SK-N-SH (cell line): ENCODE data around the gene HCST. TPM values are rescaled to one million over a fixed set of nuclear protein-coding genes. Genes with fewer than 3 reads are reported as not detected.

ENCODE experiments used
- CTCF ChIA-PET: fragments of 300-600, 350-600 bp; formaldehyde crosslinking; extraction: SDS; loops from one replicate; lab custom pipeline; 2021; lab: Yijun Ruan, JAX
- POLR2A ChIA-PET: fragments of 350-600 bp; sonication (Branson Sonifier 250); formaldehyde crosslinking; extraction: SDS; loops from one replicate; lab custom pipeline; 2020; ENCODE audit warnings: antibody characterized with exemption, inconsistent platforms; lab: Yijun Ruan, JAX
- DNase-seq: peaks from one replicate; pipeline ENCODE4 v3.0.0; 2012
- H2AFZ ChIP-seq: fragments of 200-600 bp; sonication (generic); 2 replicates; pipeline ENCODE4 v1.8.1; 2016; ENCODE audit warnings: antibody characterized with exemption, mild to moderate bottlenecking, low read depth
- H3F3A ChIP-seq: fragments of 200-600 bp; sonication (generic); replicated peaks from 2 replicates; pipeline ENCODE3; 2016; ENCODE audit warnings: antibody characterized with exemption, mild to moderate bottlenecking; ENCODE audit not compliant: insufficient read depth
- H3K27ac ChIP-seq, 2 experiments: fragments of 200-500 bp in 1 of 2; fragments of 200-600 bp in 1 of 2; sonication (Bioruptor generic) in 1 of 2; sonication (generic), shearing (Covaris generic) in 1 of 2; 2 replicates each; pipeline versions ENCODE4 v1.5.1 to v1.6.1; 2014 to 2016; ENCODE audit warnings: low read depth in 2 of 2, inconsistent platforms in 1 of 2, low read length in 1 of 2, mild to moderate bottlenecking in 1 of 2, mixed read lengths in 1 of 2
- H3K27me3 ChIP-seq: fragments of 200-600 bp; sonication (generic), shearing (Covaris generic); 2 replicates; pipeline ENCODE4 v1.6.1; 2016; ENCODE audit warnings: mixed run types; ENCODE audit not compliant: insufficient read depth
- H3K36me3 ChIP-seq, 2 experiments: fragments of 200-500 bp in 1 of 2; fragments of 200-600 bp in 1 of 2; sonication (Bioruptor generic) in 1 of 2; sonication (generic) in 1 of 2; replicated peaks in 1 of 2; 2 replicates each; pipeline versions ENCODE3 to v1.5.1; 2014 to 2016; ENCODE audit warnings: low read length in 1 of 2, mild to moderate bottlenecking in 1 of 2; ENCODE audit not compliant: insufficient read depth in 2 of 2, control insufficient read depth in 1 of 2
- H3K4me1 ChIP-seq, 2 experiments: fragments of 200-500 bp in 1 of 2; fragments of 200-600 bp in 1 of 2; sonication (Bioruptor generic) in 1 of 2; sonication (generic), shearing (Covaris generic) in 1 of 2; 2 replicates each; pipeline versions ENCODE4 v1.5.1 to v1.6.1; 2014 to 2016; ENCODE audit warnings: low read depth in 1 of 2, low read length in 1 of 2, mixed run types in 1 of 2; ENCODE audit not compliant: insufficient read depth in 2 of 2, control insufficient read depth in 1 of 2
- H3K4me2 ChIP-seq: fragments of 200-600 bp; sonication (generic), shearing (Covaris generic); 2 replicates; pipeline ENCODE4 v1.6.1; 2017; ENCODE audit warnings: mixed run types
- H3K4me3 ChIP-seq, 2 experiments: fragments of 200-500 bp in 1 of 2; fragments of 200-600 bp in 1 of 2; sonication (Bioruptor generic) in 1 of 2; sonication (generic), shearing (Covaris generic) in 1 of 2; 2 replicates each; pipeline versions ENCODE4 v1.5.1 to v1.8.1; 2014 to 2016; ENCODE audit warnings: low read depth in 2 of 2, inconsistent platforms in 1 of 2, low read length in 1 of 2, mild to moderate bottlenecking in 1 of 2, mixed read lengths in 1 of 2, moderate library complexity in 1 of 2
- H3K79me2 ChIP-seq: fragments of 200-600 bp; sonication (generic); 2 replicates; pipeline ENCODE4 v1.8.1; 2017; ENCODE audit warnings: mild to moderate bottlenecking; ENCODE audit not compliant: insufficient read depth
- H3K9ac ChIP-seq: fragments of 200-600 bp; sonication (generic); 2 replicates; pipeline ENCODE4 v1.6.1; 2017; ENCODE audit warnings: mixed run types
- H3K9me2 ChIP-seq: fragments of 200-600 bp; sonication (generic); 2 replicates; pipeline ENCODE4 v1.6.1; 2017; ENCODE audit warnings: mixed run types
- H3K9me3 ChIP-seq: fragments of 200-600 bp; sonication (generic); 2 replicates; pipeline ENCODE4 v1.6.1; 2017; ENCODE audit warnings: mixed run types, mild to moderate bottlenecking, moderate library complexity
- H4K20me1 ChIP-seq: fragments of 200-600 bp; sonication (generic); 2 replicates; pipeline ENCODE4 v1.6.1; 2017; ENCODE audit warnings: mild to moderate bottlenecking, mixed run types; ENCODE audit not compliant: insufficient read depth
- CHD2 ChIP-seq: fragments of 150-350 bp; IDR thresholded peaks from 2 replicates; pipeline ENCODE4 v1.6.1; 2018; ENCODE audit warnings: low read length; ENCODE audit not compliant: partially characterized antibody
- CTCF ChIP-seq: fragments of 200-600 bp; sonication (generic); IDR thresholded peaks from 2 replicates; pipeline ENCODE4 v1.6.1; 2017; ENCODE audit warnings: antibody characterized with exemption, mild to moderate bottlenecking, moderate library complexity
- ELF1 ChIP-seq: IDR thresholded peaks from 2 replicates; pipeline ENCODE4 v1.4.0; 2012
- EP300 ChIP-seq, 2 experiments: IDR thresholded peaks; 2 replicates each; pipeline versions ENCODE4 v1.4.0 to v1.6.1; 2012; ENCODE audit warnings: borderline replicate concordance in 1 of 2, low read depth in 1 of 2, low read length in 1 of 2
- EZH2phosphoT487 ChIP-seq: fragments of 200-600 bp; sonication (generic); IDR thresholded peaks from 2 replicates; pipeline ENCODE4 v1.6.1; 2017; ENCODE audit warnings: low read depth, mixed run types, mild to moderate bottlenecking, antibody characterized with exemption, moderate library complexity, borderline replicate concordance
- FOSL2 ChIP-seq: IDR thresholded peaks from 2 replicates; pipeline ENCODE4 v1.4.0; 2012; ENCODE audit warnings: low read depth, mild to moderate bottlenecking, moderate library complexity, borderline replicate concordance
- FOXJ3 ChIP-seq: sonication (generic); formaldehyde crosslinking; IDR thresholded peaks from 2 replicates; pipeline ENCODE4 v1.5.1; 2020; ENCODE audit warnings: mild to moderate bottlenecking, missing genetic modification reagents
- GATA2 ChIP-seq: sonication (generic); formaldehyde crosslinking; IDR thresholded peaks from 2 replicates; pipeline ENCODE4 v1.5.0; 2020; ENCODE audit warnings: mild to moderate bottlenecking, missing genetic modification reagents
- JUND ChIP-seq: IDR thresholded peaks from 2 replicates; pipeline ENCODE4 v1.4.0; 2012
- MEF2A ChIP-seq: IDR thresholded peaks from 2 replicates; pipeline ENCODE4 v1.4.0; 2012; ENCODE audit warnings: low read depth, borderline replicate concordance
- NRF1 ChIP-seq: IDR thresholded peaks from 2 replicates; pipeline ENCODE4 v1.6.1; 2012; ENCODE audit warnings: low read depth, mild to moderate bottlenecking, low read length
- PBX3 ChIP-seq: IDR thresholded peaks from 2 replicates; pipeline ENCODE4; 2012
- RAD21 ChIP-seq: IDR thresholded peaks from 2 replicates; pipeline ENCODE4 v1.6.1; 2012; ENCODE audit warnings: mild to moderate bottlenecking, low read length
- RCOR1 ChIP-seq: fragments of 150-350 bp; IDR thresholded peaks from 2 replicates; pipeline ENCODE4 v1.6.1; 2017; ENCODE audit warnings: antibody characterized with exemption, low read length
- REST ChIP-seq: IDR thresholded peaks from 2 replicates; pipeline ENCODE4 v1.6.1; 2012; ENCODE audit warnings: mild to moderate bottlenecking, low read depth, low read length, moderate library complexity
- SIN3A ChIP-seq: IDR thresholded peaks from 2 replicates; pipeline ENCODE4 v1.6.1; 2012; ENCODE audit warnings: low read depth, mild to moderate bottlenecking, low read length, moderate library complexity, borderline replicate concordance
- TAF1 ChIP-seq: IDR thresholded peaks from 2 replicates; pipeline ENCODE4 v1.6.1; 2012; ENCODE audit warnings: low read depth, mild to moderate bottlenecking, low read length, moderate library complexity, borderline replicate concordance
- TEAD4 ChIP-seq: IDR thresholded peaks from 2 replicates; pipeline ENCODE4 v1.4.0; 2012; ENCODE audit warnings: mild to moderate bottlenecking, borderline replicate concordance; ENCODE audit not compliant: insufficient read depth
- YY1 ChIP-seq: IDR thresholded peaks from 2 replicates; pipeline ENCODE4 v1.4.0; 2012; ENCODE audit warnings: low read depth, mild to moderate bottlenecking
- WGBS: methylation state at CpG from one replicate; pipeline ENCODE4 v1.1.6; 2017; ENCODE audit warnings: low lambda C conversion rate; 5-methylcytosine and 5-hydroxymethylcytosine counted together
- polyA plus RNA-seq, 3 experiments: library from polyadenylated mRNA; depleted of rRNA; stranded (reverse); fragments of >200 nt; gene quantifications; 2 replicates each; pipeline ENCODE4 v1.2.3, GENCODE V29; 2012

HCST gene
- polyA plus RNA-seq, 1 of the 3 experiments (the other 2 are of a cell fraction): 0.59 TPM

GRCh38 chr19:35885904-35886303 lies 16.4 kb upstream of the HCST start:
- ChIA-PET POLR2A (no interaction called here), CTCF (interaction anchor here (0.7 to 6.3 kb wide), 2 partner anchors 12 to 46 kb away, joined by 3 to 57 read pairs; no protein-coding TSS in a partner anchor)
- no peaks in the 10 kb centered on the region for H3K79me2 ChIP-seq
- no peaks in the 10 kb centered on the region for H3F3A ChIP-seq
- no peak overlapping the region for H2AFZ ChIP-seq
- no peak overlapping the region for H3K27ac ChIP-seq
- TF ChIP-seq FOXJ3 (CRISPR knock-in tag): no peak
- TF ChIP-seq MEF2A: no peak
- TF ChIP-seq PBX3: no peak
- TF ChIP-seq ELF1: no peak
- no peak for TF ChIP-seq CHD2
- no peak for TF ChIP-seq GATA2 (CRISPR knock-in tag)
- TF ChIP-seq TEAD4: no peak
- TF ChIP-seq YY1: no peak
- TF ChIP-seq EP300 (IDR thresholded peaks at IDR 0.05; ENCODE audit: borderline replicate concordance in 1 of 2, low read depth in 1 of 2, low read length in 1 of 2): no peak
- TF ChIP-seq JUND: no peak
- TF ChIP-seq REST: no peak
- no peak for TF ChIP-seq FOSL2
- no peak for TF ChIP-seq EZH2phosphoT487
- TF ChIP-seq RAD21: no peak
- TF ChIP-seq RCOR1: no peak
- TF ChIP-seq NRF1: no peak
- no peak for TF ChIP-seq CTCF
- no peak for TF ChIP-seq TAF1
- TF ChIP-seq SIN3A: no peak
- H3K27me3 ChIP-seq: no peaks in the 10 kb centered on the region
- no peak overlapping the region for H3K9ac ChIP-seq
- H3K4me2 ChIP-seq: no peak overlapping the region
- no peaks in the 10 kb centered on the region for H3K4me1 ChIP-seq
- no peaks in the 10 kb centered on the region for H3K9me2 ChIP-seq
- 0 out of 2 replicates have a peak, but pooled peaks cover 5% of the 10 kb centered on the region for H4K20me1 ChIP-seq
- H3K4me3 ChIP-seq: no peak overlapping the region
- H3K9me3 ChIP-seq: no peaks in the 10 kb centered on the region
- DNase-seq: no peak
- peaks cover 5 to 8% of the 10 kb centered on the region in 2 experiments for H3K36me3 ChIP-seq
- WGBS: 97% methylated on average over 7 of the region's 8 CpGs
